ENCODE results near the gene SPACA6.

DNA sequence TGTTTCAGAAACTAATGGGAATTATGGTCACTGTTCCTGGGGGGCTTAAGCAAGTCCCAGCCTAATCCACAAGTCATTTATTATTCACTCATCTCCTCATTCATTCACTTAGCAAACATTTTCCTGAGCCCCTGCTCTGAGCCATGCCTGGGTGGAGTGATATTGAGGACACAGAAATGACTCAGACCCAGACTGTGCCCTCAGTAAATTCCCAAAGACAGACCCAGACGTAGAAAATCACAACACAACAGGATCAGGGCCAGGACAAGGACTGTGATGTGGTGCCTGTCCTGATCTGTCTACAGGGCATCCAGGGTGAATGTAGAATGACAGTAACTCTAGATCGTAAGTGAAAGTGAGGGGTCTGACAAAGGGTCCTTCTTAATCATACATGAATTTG lies 7.0 kb upstream of the SPACA6 start:
- TF ChIP-seq SRF (IDR thresholded peaks at IDR 0.05; ENCODE audit: low read depth in 2 of 2, low read length in 2 of 2): no peak
- no peak for TF ChIP-seq CTCF (IDR thresholded peaks at IDR 0.05 in 2 of 3, conservative IDR thresholded peaks at IDR 0.05 in 1 of 3; ENCODE audit: control insufficient read depth in 2 of 3, extremely low read depth in 1 of 3, insufficient read depth in 1 of 3, low read depth in 3 of 3, low read length in 3 of 3)
- TF ChIP-seq MTA3 (IDR thresholded peaks at IDR 0.05; ENCODE audit: borderline replicate concordance, low read length): no peak
- no peak for TF ChIP-seq MYC (IDR thresholded peaks at IDR 0.05; ENCODE audit: insufficient read depth, insufficient read length, insufficient replicate concordance, low read length, severe bottlenecking)
- no peak for TF ChIP-seq POU2F2 (IDR thresholded peaks at IDR 0.05; ENCODE audit: borderline replicate concordance, low read depth, low read length)
- TF ChIP-seq RFX5 (IDR thresholded peaks at IDR 0.05; ENCODE audit: low read depth, low read length): no peak
- TF ChIP-seq POLR2A (IDR thresholded peaks at IDR 0.05; ENCODE audit: low read depth, low read length): no peak
- TF ChIP-seq GABPA (IDR thresholded peaks at IDR 0.05; ENCODE audit: low read depth): no peak
- TF ChIP-seq SIN3A (IDR thresholded peaks at IDR 0.05; ENCODE audit: low read depth, low read length): no peak
- TF ChIP-seq BCL11A (IDR thresholded peaks at IDR 0.05; ENCODE audit: low read depth, low read length): no peak

All from GM12878 (cell line).